Measurements from ENCODE around the gene FGF5. TPM values are rescaled to one million over a fixed set of nuclear protein-coding genes. Genes with fewer than 3 reads are reported as not detected.
A peak's percentile ranks its signal among the peaks of the same experiment; 100 is the strongest.

The FGF5 gene
- not detected for total RNA-seq

- DNase-seq (peak in 3 of 4 donors; percentile 10 to 58 (median 25)), ATAC-seq (no peak)
- no peak within 1 kb of the TSS for H3K4me3 ChIP-seq
- H3K36me3 ChIP-seq (replicated peaks in 1 of 2; ENCODE audit: insufficient read depth in 1 of 2, low read depth in 2 of 2) = no peaks in the 10 kb centered on the region
- TF ChIP-seq CTCF (IDR thresholded peaks at IDR 0.05) = no peak
- H3K27ac ChIP-seq = no peak within 1 kb of the TSS
- intact Hi-C loops (cut with DNase I) = no loop called here
- H3K9me3 ChIP-seq = no peaks in the 10 kb centered on the region
- peaks cover 21% of the 10 kb centered on the region for H3K4me1 ChIP-seq
- H3K27me3 ChIP-seq = peaks cover 0 to 20% of the 10 kb centered on the region in 2 donors
- WGBS, 2 donors = 1 to 2% methylated on average over 35 to 50 of the region's 50 CpGs
Measured at GRCh38 chr4:80266253-80266901, at the start of gene FGF5. Gene FGF5, plus strand, starts transcription at chr4:80266664. Its CDS starts 161 bp downstream, at chr4:80266825.

- Histone ChIP-seq H3K27me3 (no peaks in the 10 kb centered on the region), H3K27ac (no peak overlapping the region), H3K9me3 (no peaks in the 10 kb centered on the region), H3K4me1 (no peaks in the 10 kb centered on the region), H3K36me3 (replicated peaks in 1 of 2; ENCODE audit: insufficient read depth in 1 of 2, low read depth in 2 of 2) (no peaks in the 10 kb centered on the region), H3K4me3 (no peak overlapping the region)
- no peak for TF ChIP-seq POLR2A (IDR thresholded peaks at IDR 0.05)
- TF ChIP-seq CTCF (IDR thresholded peaks at IDR 0.05) = no peak
- no peak for ATAC-seq
- WGBS, 2 donors = 37 to 39% methylated on average over 5 of the region's 5 CpGs
- intact Hi-C loops (cut with DNase I) = loop anchor here (10.0 kb wide), 1 partner anchor 1255 kb away; no protein-coding TSS in a partner anchor
- no peak for DNase-seq
Measured at GRCh38 chr4:80219301-80220025, 47.0 kb upstream of the FGF5 start.

GRCh38 chr4:80220711-80221110 is 45.8 kb upstream of the FGF5 start:
- no peak for DNase-seq
- ATAC-seq = no peak
- no peaks in the 10 kb centered on the region for H3K36me3 ChIP-seq (replicated peaks in 1 of 2; ENCODE audit: insufficient read depth in 1 of 2, low read depth in 2 of 2)
- H3K4me3 ChIP-seq = no peak overlapping the region
- TF ChIP-seq CTCF (IDR thresholded peaks at IDR 0.05) = no peak
- no peak for TF ChIP-seq POLR2A (IDR thresholded peaks at IDR 0.05)
- H3K4me1 ChIP-seq = no peaks in the 10 kb centered on the region
- H3K9me3 ChIP-seq = no peaks in the 10 kb centered on the region
- no peaks in the 10 kb centered on the region for H3K27me3 ChIP-seq
- WGBS, 2 donors = 14 to 21% methylated on average over 3 of the region's 3 CpGs
- intact Hi-C loops (cut with DNase I) = no loop called here
- no peak overlapping the region for H3K27ac ChIP-seq

GRCh38 chr4:80221161-80221560 is 45.3 kb upstream of the FGF5 start:
- TF ChIP-seq POLR2A (IDR thresholded peaks at IDR 0.05) = no peak
- TF ChIP-seq CTCF (IDR thresholded peaks at IDR 0.05) = peak in 1 of 7 experiments; percentile 4
- intact Hi-C loops (cut with DNase I) = no loop called here
- Histone ChIP-seq H3K9me3 (no peaks in the 10 kb centered on the region), H3K27ac (no peak overlapping the region), H3K4me3 (no peak overlapping the region), H3K4me1 (no peaks in the 10 kb centered on the region), H3K27me3 (no peaks in the 10 kb centered on the region), H3K36me3 (replicated peaks in 1 of 2; ENCODE audit: insufficient read depth in 1 of 2, low read depth in 2 of 2) (no peaks in the 10 kb centered on the region)
- no peak for DNase-seq
- no peak for ATAC-seq

Measured in body of pancreas (tissue), 4 donors.